Measurements from ENCODE around the gene PLXDC1.

GRCh38 chr17:39073916-39074315 lies 77.5 kb downstream of the PLXDC1 start:
- no peak for TF ChIP-seq CTCF (IDR thresholded peaks at IDR 0.05 in 4 of 5, conservative IDR thresholded peaks at IDR 0.05 in 1 of 5)
- no peak for TF ChIP-seq POLR2A (IDR thresholded peaks at IDR 0.05)

Data from gastrocnemius medialis (tissue), 4 donors.